Stimulated activated CD4-positive, alpha-beta T cell treated with anti-CD3 and anti-CD28 coated beads, Interleukin-4, amount 100 ng/mL, for 1 hour (primary cell): ENCODE measurements around the gene LCN1.

Experiments used
- DNase-seq: peaks from one replicate; pipeline ENCODE4 v3.0.0-alpha.2; 2020

The LCN1 gene

GRCh38 chr9:135520916-135521607 is at the start of gene LCN1:
TSS of gene LCN1 (plus strand) at chr9:135521440. CDS start at chr9:135521498, 58 bp downstream.
- DNase-seq = no peak

- DNase-seq = no peak
These were observed 49.2 kb upstream of the LCN1 start for GRCh38 chr9:135471791-135472640.

- no peak for DNase-seq
These were observed 47.2 kb upstream of the LCN1 start for GRCh38 chr9:135473972-135474543.

- DNase-seq = peak; percentile 30
These were observed 46.3 kb upstream of the LCN1 start for GRCh38 chr9:135474915-135475314.

- DNase-seq = no peak
These were observed 44.5 kb upstream of the LCN1 start for GRCh38 chr9:135476561-135477355.

- no peak for DNase-seq
These were observed 43.0 kb upstream of the LCN1 start for GRCh38 chr9:135478191-135478590.

GRCh38 chr9:135478829-135479468 is 42.3 kb upstream of the LCN1 start:
- DNase-seq = no peak

GRCh38 chr9:135479469-135480052 is 41.7 kb upstream of the LCN1 start, which contains the start of gene PPP1R26:
TSS of gene PPP1R26 (plus strand) at chr9:135479782. CDS start at chr9:135484511, 4,729 bp downstream.
- no peak for DNase-seq

GRCh38 chr9:135480071-135480939 is 40.9 kb upstream of the LCN1 start:
- DNase-seq = no peak

GRCh38 chr9:135480940-135481310 is 40.3 kb upstream of the LCN1 start:
- DNase-seq = no peak

GRCh38 chr9:135482015-135482754 is 39.1 kb upstream of the LCN1 start:
- no peak for DNase-seq

GRCh38 chr9:135484460-135485277 is 36.6 kb upstream of the LCN1 start:
- DNase-seq = no peak

GRCh38 chr9:135485385-135485784 is 35.9 kb upstream of the LCN1 start:
- no peak for DNase-seq

- no peak for DNase-seq
These were observed 35.4 kb upstream of the LCN1 start for GRCh38 chr9:135485832-135486231.

- no peak for DNase-seq
These were observed 34.8 kb upstream of the LCN1 start for GRCh38 chr9:135486267-135487065.

GRCh38 chr9:135487281-135488012 is 33.8 kb upstream of the LCN1 start:
- no peak for DNase-seq

- no peak for DNase-seq
These were observed 33.3 kb upstream of the LCN1 start for GRCh38 chr9:135488013-135488330.

- no peak for DNase-seq
These were observed 32.7 kb upstream of the LCN1 start for GRCh38 chr9:135488527-135488926.
